ENCODE data around the gene RNF14. TPM values are rescaled to one million over a fixed set of nuclear protein-coding genes. Genes with fewer than 3 reads are reported as not detected.

The RNF14 gene
- total and polyA plus RNA-seq, 2 experiments from 2014 or later = 8.9 to 19.0 TPM

DNA sequence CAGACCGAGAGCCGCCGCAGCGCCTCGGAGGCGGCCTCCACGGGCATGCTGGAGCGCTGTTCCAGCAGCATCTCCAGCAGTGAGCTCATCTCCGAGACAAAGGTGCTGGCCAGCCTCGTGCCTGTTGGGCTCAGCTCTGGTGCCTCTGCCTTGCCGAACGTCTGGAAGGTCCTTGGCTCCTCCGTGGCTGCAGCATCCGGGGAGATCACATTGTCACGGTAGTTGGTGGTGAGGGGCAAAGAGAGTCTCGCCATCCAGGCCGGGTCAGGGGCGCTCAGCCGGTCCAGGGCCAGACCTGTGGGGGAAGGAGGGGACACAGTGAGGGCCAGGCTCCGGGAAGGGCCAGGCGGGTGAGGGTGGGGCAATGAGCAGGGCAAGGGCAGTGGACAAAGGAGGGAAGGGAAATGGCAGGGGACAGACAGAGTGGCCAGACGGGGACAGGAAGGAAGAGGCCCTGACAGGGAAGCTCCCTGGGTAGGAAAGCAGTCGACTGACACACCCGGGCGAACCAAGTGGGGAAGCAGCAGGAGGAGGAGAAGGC lies 23.3 kb upstream of the RNF14 start:
- Mint-ChIP-seq H3K27me3 (ENCODE audit: insufficient read depth, low read depth, poor library complexity) (peaks cover 6% of the 10 kb centered on the region), H3K4me1 (peaks cover 26% of the 10 kb centered on the region), H3K36me3 (ENCODE audit: low read depth) (0 out of 3 replicates have a peak, but pooled peaks cover 1% of the 10 kb centered on the region), H3K27ac (0 out of 2 replicates have a peak overlapping the region, but pooled peaks have one; percentile 38), H3K9me3 (no peaks in the 10 kb centered on the region), H3K4me3 (no peak overlapping the region)
- Histone ChIP-seq H3K9me2 (ENCODE audit: insufficient read depth) (no peaks in the 10 kb centered on the region), H3K27me3 (ENCODE audit: insufficient read depth) (no peaks in the 10 kb centered on the region), H2AFZ (peak overlapping the region; percentile 59; the same call in 1 of the 2 replicates), H3K4me3 (no peak overlapping the region), H3F3A (replicated peaks; ENCODE audit: low read depth) (peaks cover 4% of the 10 kb centered on the region; the same call in 1 of the 2 replicates), H3K4me2 (peak overlapping the region; percentile 64; the same call in 1 of the 2 replicates), H3K27ac (ENCODE audit: low read depth) (no peak overlapping the region), H3K36me3 (ENCODE audit: insufficient read depth) (no peaks in the 10 kb centered on the region), H3K79me2 (replicated peaks; ENCODE audit: insufficient read depth) (no peaks in the 10 kb centered on the region), H4K20me1 (replicated peaks; ENCODE audit: insufficient read depth) (no peaks in the 10 kb centered on the region), H3K4me1 (ENCODE audit: insufficient read depth) (peaks cover 12% of the 10 kb centered on the region; the same call in 1 of the 2 replicates)
- TF ChIP-seq, protein P1, sequence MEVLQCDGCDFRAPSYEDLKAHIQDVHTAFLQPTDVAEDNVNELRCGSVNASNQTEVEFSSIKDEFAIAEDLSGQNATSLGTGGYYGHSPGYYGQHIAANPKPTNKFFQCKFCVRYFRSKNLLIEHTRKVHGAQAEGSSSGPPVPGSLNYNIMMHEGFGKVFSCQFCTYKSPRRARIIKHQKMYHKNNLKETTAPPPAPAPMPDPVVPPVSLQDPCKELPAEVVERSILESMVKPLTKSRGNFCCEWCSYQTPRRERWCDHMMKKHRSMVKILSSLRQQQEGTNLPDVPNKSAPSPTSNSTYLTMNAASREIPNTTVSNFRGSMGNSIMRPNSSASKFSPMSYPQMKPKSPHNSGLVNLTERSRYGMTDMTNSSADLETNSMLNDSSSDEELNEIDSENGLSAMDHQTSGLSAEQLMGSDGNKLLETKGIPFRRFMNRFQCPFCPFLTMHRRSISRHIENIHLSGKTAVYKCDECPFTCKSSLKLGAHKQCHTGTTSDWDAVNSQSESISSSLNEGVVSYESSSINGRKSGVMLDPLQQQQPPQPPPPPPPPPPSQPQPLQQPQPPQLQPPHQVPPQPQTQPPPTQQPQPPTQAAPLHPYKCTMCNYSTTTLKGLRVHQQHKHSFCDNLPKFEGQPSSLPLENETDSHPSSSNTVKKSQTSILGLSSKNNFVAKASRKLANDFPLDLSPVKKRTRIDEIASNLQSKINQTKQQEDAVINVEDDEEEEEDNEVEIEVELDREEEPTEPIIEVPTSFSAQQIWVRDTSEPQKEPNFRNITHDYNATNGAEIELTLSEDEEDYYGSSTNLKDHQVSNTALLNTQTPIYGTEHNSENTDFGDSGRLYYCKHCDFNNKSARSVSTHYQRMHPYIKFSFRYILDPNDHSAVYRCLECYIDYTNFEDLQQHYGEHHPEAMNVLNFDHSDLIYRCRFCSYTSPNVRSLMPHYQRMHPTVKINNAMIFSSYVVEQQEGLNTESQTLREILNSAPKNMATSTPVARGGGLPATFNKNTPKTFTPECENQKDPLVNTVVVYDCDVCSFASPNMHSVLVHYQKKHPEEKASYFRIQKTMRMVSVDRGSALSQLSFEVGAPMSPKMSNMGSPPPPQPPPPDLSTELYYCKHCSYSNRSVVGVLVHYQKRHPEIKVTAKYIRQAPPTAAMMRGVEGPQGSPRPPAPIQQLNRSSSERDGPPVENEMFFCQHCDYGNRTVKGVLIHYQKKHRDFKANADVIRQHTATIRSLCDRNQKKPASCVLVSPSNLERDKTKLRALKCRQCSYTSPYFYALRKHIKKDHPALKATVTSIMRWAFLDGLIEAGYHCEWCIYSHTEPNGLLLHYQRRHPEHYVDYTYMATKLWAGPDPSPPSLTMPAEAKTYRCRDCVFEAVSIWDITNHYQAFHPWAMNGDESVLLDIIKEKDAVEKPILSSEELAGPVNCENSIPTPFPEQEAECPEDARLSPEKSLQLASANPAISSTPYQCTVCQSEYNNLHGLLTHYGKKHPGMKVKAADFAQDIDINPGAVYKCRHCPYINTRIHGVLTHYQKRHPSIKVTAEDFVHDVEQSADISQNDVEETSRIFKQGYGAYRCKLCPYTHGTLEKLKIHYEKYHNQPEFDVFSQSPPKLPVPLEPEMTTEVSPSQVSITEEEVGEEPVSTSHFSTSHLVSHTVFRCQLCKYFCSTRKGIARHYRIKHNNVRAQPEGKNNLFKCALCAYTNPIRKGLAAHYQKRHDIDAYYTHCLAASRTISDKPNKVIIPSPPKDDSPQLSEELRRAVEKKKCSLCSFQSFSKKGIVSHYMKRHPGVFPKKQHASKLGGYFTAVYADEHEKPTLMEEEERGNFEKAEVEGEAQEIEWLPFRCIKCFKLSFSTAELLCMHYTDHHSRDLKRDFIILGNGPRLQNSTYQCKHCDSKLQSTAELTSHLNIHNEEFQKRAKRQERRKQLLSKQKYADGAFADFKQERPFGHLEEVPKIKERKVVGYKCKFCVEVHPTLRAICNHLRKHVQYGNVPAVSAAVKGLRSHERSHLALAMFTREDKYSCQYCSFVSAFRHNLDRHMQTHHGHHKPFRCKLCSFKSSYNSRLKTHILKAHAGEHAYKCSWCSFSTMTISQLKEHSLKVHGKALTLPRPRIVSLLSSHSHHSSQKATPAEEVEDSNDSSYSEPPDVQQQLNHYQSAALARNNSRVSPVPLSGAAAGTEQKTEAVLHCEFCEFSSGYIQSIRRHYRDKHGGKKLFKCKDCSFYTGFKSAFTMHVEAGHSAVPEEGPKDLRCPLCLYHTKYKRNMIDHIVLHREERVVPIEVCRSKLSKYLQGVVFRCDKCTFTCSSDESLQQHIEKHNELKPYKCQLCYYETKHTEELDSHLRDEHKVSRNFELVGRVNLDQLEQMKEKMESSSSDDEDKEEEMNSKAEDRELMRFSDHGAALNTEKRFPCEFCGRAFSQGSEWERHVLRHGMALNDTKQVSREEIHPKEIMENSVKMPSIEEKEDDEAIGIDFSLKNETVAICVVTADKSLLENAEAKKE (CRISPR knock-in tag; IDR thresholded peaks at IDR 0.05) = no peak
- no peak for TF ChIP-seq EZH2phosphoT487 (IDR thresholded peaks at IDR 0.05; ENCODE audit: unreplicated experiment)
- TF ChIP-seq NANOG (IDR thresholded peaks at IDR 0.05; ENCODE audit: borderline replicate concordance) = no peak
- no peak for TF ChIP-seq EZH2 (IDR thresholded peaks at IDR 0.05; ENCODE audit: low read depth, unreplicated experiment)
- TF ChIP-seq JUNB (IDR thresholded peaks at IDR 0.05; ENCODE audit: unreplicated experiment) = no peak
- no peak for TF ChIP-seq CREB1 (CRISPR knock-in tag; IDR thresholded peaks at IDR 0.05; ENCODE audit: low read depth)
- TF ChIP-seq, protein P2, sequence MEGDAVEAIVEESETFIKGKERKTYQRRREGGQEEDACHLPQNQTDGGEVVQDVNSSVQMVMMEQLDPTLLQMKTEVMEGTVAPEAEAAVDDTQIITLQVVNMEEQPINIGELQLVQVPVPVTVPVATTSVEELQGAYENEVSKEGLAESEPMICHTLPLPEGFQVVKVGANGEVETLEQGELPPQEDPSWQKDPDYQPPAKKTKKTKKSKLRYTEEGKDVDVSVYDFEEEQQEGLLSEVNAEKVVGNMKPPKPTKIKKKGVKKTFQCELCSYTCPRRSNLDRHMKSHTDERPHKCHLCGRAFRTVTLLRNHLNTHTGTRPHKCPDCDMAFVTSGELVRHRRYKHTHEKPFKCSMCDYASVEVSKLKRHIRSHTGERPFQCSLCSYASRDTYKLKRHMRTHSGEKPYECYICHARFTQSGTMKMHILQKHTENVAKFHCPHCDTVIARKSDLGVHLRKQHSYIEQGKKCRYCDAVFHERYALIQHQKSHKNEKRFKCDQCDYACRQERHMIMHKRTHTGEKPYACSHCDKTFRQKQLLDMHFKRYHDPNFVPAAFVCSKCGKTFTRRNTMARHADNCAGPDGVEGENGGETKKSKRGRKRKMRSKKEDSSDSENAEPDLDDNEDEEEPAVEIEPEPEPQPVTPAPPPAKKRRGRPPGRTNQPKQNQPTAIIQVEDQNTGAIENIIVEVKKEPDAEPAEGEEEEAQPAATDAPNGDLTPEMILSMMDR (conservative IDR thresholded peaks at IDR 0.05; ENCODE audit: low read depth in 2 of 2) = no peak
- no peak for TF ChIP-seq POLR2AphosphoS5 (IDR thresholded peaks at IDR 0.05; ENCODE audit: low read depth)
- no peak for TF ChIP-seq ZNF114 (CRISPR knock-in tag; IDR thresholded peaks at IDR 0.05)
- TF ChIP-seq, protein P3, sequence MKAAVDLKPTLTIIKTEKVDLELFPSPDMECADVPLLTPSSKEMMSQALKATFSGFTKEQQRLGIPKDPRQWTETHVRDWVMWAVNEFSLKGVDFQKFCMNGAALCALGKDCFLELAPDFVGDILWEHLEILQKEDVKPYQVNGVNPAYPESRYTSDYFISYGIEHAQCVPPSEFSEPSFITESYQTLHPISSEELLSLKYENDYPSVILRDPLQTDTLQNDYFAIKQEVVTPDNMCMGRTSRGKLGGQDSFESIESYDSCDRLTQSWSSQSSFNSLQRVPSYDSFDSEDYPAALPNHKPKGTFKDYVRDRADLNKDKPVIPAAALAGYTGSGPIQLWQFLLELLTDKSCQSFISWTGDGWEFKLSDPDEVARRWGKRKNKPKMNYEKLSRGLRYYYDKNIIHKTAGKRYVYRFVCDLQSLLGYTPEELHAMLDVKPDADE (IDR thresholded peaks at IDR 0.05) = no peak
- TF ChIP-seq STAT1 (IDR thresholded peaks at IDR 0.05; ENCODE audit: unreplicated experiment) = no peak
- TF ChIP-seq, protein P4, sequence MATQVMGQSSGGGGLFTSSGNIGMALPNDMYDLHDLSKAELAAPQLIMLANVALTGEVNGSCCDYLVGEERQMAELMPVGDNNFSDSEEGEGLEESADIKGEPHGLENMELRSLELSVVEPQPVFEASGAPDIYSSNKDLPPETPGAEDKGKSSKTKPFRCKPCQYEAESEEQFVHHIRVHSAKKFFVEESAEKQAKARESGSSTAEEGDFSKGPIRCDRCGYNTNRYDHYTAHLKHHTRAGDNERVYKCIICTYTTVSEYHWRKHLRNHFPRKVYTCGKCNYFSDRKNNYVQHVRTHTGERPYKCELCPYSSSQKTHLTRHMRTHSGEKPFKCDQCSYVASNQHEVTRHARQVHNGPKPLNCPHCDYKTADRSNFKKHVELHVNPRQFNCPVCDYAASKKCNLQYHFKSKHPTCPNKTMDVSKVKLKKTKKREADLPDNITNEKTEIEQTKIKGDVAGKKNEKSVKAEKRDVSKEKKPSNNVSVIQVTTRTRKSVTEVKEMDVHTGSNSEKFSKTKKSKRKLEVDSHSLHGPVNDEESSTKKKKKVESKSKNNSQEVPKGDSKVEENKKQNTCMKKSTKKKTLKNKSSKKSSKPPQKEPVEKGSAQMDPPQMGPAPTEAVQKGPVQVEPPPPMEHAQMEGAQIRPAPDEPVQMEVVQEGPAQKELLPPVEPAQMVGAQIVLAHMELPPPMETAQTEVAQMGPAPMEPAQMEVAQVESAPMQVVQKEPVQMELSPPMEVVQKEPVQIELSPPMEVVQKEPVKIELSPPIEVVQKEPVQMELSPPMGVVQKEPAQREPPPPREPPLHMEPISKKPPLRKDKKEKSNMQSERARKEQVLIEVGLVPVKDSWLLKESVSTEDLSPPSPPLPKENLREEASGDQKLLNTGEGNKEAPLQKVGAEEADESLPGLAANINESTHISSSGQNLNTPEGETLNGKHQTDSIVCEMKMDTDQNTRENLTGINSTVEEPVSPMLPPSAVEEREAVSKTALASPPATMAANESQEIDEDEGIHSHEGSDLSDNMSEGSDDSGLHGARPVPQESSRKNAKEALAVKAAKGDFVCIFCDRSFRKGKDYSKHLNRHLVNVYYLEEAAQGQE (IDR thresholded peaks at IDR 0.05; ENCODE audit: unreplicated experiment) = no peak
- TF ChIP-seq ZNF331 (CRISPR knock-in tag; IDR thresholded peaks at IDR 0.05; ENCODE audit: low read depth) = no peak
- peak; percentile 81 for ATAC-seq
- DNase-seq (ENCODE audit: low spot score) = peak; percentile 54
